HG02763 (cell line): ENCODE measurements around the gene NUP214.
"Not testable (repeated sequence)": the region's sequence is repeated elsewhere in the genome, so short reads cannot be mapped to it uniquely, and the experiment has no call there.

Experiments used
- ATAC-seq: cut with Tn5 transposase; IDR thresholded peaks from one replicate; pipeline ENCODE4 v1.9.1; 2021; ENCODE audit warnings: mild to moderate bottlenecking, moderate library complexity; ENCODE audit not compliant: unreplicated experiment

NUP214 gene

GRCh38 chr9:131191032-131191431, 65.6 kb downstream of the NUP214 start:
- not testable (repeated sequence) for ATAC-seq

GRCh38 chr9:131191857-131192256, 66.5 kb downstream of the NUP214 start:
- no peak for ATAC-seq

GRCh38 chr9:131193051-131193450, 67.7 kb downstream of the NUP214 start:
- no peak for ATAC-seq

- ATAC-seq: no peak
Measured at GRCh38 chr9:131194762-131195161, 69.4 kb downstream of the NUP214 start.

GRCh38 chr9:131197160-131197911, 72.0 kb downstream of the NUP214 start:
- no peak for ATAC-seq

- no peak for ATAC-seq
Measured at GRCh38 chr9:131198041-131198715, 72.8 kb downstream of the NUP214 start.

GRCh38 chr9:131201856-131202255, 76.5 kb downstream of the NUP214 start:
- ATAC-seq: no peak

GRCh38 chr9:131203431-131204218, 78.2 kb downstream of the NUP214 start:
- no peak for ATAC-seq

- ATAC-seq: no peak
Measured at GRCh38 chr9:131204285-131204684, 78.9 kb downstream of the NUP214 start.

GRCh38 chr9:131206495-131206894, 81.1 kb downstream of the NUP214 start:
- ATAC-seq: no peak

- not testable (repeated sequence) for ATAC-seq
Measured at GRCh38 chr9:131211920-131212319, 86.5 kb downstream of the NUP214 start.

GRCh38 chr9:131214286-131214856, 89.0 kb downstream of the NUP214 start:
- ATAC-seq: no peak

GRCh38 chr9:131214876-131215275, 89.5 kb downstream of the NUP214 start:
- ATAC-seq: no peak

GRCh38 chr9:131216806-131217205, 91.4 kb downstream of the NUP214 start:
- ATAC-seq: no peak

- ATAC-seq: no peak
Measured at GRCh38 chr9:131217331-131218031, 92.1 kb downstream of the NUP214 start.

- no peak for ATAC-seq
Measured at GRCh38 chr9:131218370-131218769, 93.0 kb downstream of the NUP214 start.

GRCh38 chr9:131220485-131220884, 95.1 kb downstream of the NUP214 start:
- ATAC-seq: no peak

- no peak for ATAC-seq
Measured at GRCh38 chr9:131222460-131222859, 97.1 kb downstream of the NUP214 start.

- ATAC-seq: no peak
Measured at GRCh38 chr9:131226226-131226625, 100.8 kb downstream of the NUP214 start.

GRCh38 chr9:131227112-131227958, 101.9 kb downstream of the NUP214 start:
- ATAC-seq: no peak
